CD4-positive, alpha-beta T cell treated with Interleukin-15 for 1 hour (primary cell): ENCODE results near the gene CRTC1.
"Not testable (repeated sequence)": the region's sequence is repeated elsewhere in the genome, so short reads cannot be mapped to it uniquely, and the experiment has no call there.

Experiments used
- DNase-seq: peaks from one replicate; pipeline ENCODE4 v3.0.0-alpha.2; 2020

The CRTC1 gene

DNA sequence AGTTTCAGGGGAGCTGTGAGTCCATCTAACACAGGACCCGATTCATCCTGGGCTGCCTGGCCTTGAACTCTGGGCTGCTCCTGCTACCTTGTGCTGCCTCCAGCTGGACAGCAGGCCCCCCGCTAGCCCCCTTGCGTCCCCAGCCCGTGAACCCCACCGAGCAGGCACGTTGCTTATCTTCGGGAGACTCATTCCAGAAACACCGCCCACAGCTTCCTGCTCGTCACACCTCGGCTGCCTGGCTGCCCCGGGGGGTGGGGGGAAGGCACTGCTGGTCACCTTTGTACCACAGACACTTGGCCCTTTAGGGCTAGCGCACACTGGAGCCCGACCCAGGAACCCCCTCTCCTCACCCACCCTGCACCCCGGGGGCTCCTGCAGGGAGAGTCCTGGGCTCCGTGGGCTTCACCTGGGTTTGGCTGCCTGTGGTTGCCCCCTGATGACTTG, 48.1 kb downstream of the CRTC1 start:
- no peak for DNase-seq

DNA sequence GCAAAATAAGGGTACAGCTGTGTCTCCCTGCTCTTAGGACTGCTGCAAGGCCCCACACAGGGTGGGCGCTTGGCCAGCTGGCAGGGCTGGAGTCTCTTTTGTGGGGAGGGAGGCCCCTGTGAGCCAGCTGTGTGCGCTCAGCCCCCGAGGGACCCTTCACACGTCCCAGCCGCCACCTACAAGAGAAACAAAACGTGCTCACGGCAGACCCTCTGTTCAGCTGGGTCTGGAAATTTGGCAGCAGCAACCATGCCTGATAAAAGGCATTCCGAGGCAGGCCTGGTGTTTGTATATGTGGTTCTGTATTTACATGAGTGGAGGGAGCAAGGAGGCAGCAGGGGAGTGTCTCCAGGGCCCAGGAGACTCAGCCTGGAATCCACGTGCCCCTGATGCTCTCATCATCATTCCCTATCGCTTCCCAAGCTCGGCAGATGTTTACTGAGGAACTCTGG, 49.7 kb downstream of the CRTC1 start:
- DNase-seq: no peak

DNA sequence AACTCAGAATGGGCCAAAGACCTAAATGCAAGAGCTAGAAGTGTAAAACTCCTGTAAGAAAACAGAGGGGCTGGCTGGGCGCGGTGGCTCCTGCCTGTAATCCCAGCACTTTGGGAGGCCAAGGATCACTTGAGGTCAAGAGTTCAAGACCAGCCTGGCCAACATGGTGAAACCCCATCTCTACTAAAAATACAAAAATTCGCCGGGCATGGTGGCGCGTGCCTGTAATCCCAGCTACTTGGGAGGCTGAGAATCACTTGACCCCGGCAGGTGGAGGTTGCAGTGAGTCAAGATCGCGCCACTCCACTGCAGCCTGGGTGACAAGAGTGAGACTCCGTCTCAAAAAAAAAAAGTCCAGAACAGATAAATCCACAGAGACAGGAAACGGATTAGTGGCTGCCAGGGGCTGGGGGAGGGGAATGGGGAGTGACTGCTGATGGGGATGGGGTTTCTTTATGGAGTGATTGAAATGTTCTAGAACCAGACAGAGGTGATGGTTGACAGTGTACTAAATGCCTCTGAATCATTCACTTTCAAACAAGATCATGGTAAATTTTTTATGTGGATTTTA, 50.4 kb downstream of the CRTC1 start:
- not testable (repeated sequence) for DNase-seq

DNA sequence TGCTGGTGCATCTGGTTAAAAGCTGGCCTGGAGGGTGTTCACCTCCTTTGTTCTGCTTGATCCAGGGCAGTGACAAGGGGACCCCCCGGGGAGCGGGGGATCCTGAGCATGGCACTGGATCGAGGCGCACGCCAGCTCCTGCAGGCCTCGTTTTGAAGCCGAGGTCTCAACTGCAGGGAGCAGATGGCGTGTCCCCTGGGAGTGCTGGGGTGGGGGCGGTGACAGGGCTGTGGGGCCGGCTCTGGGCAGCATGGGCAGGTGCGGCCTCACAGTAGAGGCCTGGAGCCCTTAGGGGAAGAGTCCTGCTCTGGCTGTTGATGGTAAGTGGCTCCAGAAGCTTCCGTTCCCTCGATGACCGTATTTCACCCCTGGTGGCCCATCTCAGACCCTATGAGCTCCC, 51.8 kb downstream of the CRTC1 start:
- DNase-seq: no peak

DNA sequence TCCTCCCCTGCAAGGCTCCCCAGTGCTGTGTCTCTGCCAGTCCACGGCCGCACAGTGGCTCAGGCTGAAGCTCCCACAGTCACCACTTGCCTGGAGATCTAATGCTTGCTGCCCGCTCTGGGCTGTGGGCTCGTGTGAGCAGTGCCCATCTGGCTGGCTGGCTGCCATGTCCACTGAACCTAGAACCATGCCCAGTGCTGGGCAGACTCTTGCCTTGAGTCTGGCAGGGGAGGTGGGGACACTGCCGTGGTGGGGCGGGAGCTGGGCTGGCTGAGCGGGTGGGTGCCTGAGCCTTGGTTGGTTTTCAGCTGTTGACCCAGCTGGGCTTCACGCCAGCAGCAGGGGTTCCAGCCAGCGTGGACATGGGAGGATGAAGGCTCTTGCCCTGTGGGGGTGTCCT, 52.3 kb downstream of the CRTC1 start:
- no peak for DNase-seq

DNA sequence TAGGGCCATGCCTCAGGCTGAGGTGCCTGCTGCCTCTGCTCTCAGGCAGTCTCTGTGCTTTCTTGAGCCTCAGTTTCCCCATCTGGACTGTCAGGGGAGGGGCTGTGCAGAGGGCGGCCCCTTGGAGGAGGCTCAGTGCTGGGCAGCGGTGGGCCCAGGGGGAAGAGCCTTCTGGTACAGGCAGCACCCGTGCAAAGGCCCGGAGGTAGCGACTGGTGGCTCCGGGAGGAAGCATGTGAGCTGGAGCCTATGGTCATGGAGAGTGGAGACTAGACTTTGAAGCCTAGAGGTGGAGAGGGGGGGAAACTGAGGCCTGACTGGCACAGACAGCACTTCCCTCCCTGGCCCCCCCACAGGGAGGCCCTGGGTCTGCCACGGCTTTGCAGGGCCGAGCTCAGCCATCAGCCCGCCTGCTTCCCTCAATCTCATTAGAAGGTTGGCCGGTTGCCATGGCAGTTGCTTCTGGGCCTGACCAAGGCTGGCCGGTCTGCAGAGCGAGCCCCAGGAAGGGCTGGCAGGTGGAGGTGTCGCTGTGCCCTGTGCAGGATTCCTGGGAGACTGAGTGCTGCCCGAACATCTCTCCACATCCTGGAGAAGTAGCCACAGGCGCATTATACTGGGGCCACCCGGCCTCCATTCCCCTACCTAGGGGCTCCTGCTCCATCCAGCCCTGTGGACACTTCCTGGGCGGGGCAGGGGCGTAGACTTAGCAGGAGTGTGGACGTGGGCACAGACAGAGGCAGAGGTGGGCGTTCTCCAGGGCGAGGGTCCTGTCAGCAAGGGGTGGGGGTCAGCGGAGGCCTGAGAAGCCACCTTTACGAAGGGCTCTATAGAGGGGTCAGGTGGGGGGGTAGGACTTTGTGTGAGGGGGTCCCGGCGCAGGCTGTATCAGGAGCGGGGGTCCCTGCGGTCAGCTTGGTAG, 53.2 kb downstream of the CRTC1 start:
- no peak for DNase-seq

DNA sequence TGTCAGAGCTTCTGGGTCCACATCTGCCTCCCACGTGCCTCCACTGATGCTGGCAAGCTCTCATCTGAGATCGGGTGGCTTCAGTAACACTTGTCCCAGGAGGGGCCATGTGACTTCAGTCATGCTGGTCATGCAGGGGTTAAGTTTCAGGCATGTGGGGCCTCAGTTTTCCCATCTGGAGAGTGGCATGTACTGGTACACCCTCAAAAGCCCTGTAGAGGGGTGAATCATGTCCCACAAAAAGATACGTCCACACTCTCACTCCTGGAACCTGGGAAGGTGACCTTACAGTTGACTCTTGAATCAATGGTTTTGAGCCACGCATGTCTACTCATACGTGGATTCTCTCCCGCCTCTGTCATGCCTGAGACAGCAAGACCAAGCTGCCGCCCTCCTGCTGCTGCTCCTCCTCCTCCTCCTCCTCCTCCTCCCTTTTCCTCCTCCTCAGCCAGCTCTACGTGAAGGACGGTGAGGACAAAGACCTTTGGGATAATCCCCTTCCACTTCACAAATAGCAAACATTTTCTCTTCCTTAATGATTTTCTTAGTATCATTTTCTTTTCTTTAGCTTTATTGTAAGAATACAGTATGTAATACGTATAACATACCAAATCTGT, 54.0 kb downstream of the CRTC1 start:
- DNase-seq: no peak

DNA sequence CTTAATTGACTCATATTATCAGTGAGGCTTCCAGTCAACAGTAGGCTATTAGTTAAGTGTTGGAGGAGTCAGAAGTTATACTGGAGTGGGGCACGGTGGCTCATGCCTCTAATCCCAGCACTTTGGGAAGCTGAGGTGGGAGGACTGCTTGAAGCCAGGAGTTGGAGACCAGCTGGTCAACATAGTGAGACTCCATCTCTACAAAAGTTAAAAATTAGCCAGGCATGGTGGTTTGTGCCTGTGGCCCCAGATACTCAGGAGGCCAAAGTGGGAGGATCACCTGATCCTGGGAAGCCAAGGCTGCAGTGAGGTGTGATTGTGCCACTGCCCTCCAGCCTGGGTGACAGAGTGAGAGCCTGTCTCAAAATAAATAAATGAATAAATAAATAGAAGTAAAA, 54.5 kb downstream of the CRTC1 start:
- DNase-seq: no peak

DNA sequence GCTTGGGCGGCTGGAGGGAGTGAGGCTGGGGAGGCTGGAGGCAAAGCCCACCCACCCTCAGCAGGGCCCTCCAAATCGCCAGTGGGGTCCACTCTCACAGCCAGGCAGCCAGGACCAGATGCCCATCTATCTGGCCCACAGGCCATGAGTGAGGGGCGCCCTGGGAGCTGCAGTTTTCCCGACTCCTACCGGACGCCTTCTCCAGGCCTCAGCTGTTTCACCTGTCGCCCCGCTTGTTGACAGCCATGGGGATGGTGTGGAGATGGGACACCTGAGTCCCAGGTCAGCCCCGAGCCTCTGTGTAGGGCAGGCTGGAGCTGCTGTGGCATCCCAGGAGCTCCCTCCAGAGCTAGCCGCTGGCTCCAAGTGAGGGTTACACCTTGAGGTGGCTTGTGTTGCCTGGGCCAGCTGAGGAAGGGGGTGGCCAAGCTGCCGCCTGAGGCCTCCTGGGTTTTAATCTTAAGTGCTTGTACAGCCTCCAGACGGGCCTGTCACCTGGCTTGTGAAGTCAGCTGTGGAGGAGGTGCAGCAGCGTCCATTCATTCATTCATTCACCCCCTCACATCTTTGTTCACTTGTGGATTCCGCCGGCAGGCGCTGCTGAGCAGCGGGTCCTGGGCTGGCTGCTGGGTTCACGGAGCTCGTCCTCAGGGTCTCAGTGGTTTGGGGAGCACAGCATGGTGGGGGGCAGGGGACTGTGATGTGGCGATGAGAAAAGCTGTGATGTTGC, 55.6 kb downstream of the CRTC1 start:
- DNase-seq: no peak

DNA sequence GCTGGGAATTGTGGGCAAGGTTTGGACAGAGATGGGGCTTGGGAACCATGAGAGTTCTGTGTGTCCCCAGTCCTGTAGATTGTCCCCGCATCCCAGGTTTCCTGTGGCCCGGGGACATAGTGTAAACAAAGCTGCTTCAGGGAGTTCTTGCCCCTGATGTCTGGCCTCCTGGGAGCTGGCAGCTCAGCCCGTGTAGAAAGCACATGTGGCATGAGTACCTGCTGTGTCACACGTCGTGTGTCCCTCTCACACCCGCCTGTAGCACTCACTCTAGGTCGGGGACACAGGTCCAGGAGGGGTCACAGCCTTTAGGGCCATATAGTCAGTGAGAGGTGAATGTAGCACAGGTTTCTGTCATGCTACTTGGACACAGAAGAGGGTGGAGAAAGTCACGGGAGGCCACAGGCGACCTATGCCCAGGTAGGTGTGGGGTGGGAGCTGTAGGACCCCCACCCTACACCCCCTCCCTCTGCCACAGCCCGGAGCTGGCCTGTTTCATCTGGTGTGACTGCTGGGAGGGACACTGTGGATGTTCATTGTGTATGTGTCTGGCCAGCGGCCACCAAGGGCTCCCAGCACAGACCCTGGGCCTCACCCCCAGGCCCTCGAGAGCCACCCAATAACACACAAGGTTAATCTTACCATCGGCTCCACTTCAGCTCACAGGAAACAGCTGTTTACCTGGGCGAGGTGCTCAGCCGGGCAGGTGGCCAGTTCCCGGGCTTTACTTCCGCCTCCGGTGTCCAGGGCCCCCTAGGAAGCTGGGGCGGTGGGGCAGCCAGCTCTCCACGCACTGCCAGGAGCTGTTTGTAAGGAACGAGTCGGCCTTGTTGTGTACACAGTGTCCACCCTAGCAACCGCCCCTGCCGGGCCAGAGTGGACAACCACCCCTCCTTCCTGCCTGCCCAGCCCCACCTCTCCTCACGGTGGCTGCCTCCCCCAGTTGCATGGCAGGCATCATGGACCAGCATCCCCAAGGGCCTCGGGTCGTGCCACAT, 57.9 kb downstream of the CRTC1 start:
- no peak for DNase-seq

DNA sequence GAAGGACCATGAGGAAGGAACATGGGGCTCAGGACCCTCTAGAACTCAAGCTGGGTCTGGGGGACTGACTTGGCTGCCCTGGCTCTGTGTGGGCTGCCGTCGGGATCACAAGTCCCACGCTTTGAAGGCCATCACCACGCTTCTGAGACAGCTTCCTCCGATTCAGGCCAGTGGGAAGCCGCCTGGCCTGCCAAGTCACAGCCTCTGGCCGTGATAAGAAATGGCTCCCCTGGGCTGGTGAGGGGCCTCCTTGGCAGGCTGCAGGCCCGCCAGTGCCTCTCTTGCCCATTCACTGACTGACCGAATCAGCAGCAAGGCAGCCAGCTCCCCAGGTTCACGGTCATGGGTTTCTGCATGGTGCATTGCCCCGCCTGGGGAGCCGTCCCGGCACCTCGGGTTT, 58.8 kb downstream of the CRTC1 start:
- no peak for DNase-seq

DNA sequence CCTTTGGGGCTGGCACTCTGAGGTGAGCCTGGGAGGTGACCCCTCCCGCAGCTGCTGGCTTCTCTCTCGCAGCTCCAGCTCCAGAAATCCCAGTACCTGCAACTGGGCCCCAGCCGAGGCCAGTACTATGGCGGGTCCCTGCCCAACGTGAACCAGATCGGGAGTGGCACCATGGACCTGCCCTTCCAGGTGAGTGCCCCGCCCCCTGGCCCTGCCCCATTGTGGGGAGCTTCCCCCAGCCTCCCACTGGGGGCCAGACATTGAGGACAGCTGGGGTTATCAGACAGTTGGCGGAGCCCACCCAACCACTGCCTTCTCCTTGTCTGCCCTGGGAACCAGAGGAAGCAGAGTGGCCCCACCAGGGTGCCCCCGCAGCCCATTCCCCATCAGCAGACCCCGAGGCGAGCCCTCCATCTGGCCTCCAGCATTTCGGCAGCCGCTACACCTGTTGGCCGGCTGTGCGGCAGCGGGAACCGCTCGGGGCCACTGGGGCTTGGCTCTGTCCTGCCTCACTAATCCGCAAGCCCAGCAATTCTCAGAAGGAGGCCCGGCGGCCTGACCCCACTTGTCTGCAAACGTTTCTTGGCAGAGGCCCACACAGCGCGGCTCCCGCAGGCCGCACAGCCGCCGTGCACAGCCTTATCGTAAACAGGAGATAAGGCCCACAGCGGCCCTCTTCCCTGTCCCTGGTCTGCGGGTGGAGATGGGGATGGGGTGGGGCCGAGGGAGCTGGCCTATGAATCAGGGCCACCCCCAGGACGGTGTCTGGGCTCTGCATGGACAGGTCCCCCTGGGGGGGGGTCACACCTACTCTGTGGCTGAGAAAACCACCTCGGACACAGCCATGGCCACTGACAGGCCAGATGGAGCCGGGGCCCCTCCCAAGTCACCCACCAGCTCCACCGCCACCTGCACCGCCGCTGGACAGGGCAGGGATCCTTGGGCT, 59.6 kb downstream of the CRTC1 start:
- DNase-seq: no peak

DNA sequence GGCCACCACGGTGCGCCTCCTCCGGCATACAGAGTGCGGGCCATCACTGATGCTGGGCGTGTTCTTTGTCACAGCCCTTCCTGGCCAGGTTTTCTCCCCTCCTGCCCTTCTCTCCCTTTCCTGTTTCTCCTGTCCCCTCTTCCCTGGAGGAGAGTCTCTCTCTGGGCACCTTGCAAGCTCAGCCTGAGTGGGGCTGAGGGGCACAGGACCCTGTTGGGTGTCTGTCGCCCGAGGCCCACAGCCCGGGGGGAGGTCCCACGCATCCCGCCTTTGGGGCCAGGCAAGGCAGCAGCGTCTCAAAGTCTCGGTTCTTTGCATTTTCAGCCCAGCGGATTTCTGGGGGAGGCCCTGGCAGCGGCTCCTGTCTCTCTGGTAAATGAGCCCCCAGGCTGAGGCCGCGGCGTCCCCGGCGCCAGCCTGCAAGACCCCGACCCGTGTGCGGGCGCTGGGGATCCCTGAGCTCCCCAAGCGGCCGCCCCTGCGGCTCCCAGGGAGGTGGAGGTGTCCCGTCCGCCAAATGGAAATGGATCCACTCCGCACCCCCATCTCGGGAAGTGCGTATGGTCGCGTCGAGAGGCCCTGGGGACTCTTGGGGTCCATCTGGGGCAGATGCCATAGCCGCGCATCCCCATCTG, 60.4 kb downstream of the CRTC1 start:
- DNase-seq: no peak

DNA sequence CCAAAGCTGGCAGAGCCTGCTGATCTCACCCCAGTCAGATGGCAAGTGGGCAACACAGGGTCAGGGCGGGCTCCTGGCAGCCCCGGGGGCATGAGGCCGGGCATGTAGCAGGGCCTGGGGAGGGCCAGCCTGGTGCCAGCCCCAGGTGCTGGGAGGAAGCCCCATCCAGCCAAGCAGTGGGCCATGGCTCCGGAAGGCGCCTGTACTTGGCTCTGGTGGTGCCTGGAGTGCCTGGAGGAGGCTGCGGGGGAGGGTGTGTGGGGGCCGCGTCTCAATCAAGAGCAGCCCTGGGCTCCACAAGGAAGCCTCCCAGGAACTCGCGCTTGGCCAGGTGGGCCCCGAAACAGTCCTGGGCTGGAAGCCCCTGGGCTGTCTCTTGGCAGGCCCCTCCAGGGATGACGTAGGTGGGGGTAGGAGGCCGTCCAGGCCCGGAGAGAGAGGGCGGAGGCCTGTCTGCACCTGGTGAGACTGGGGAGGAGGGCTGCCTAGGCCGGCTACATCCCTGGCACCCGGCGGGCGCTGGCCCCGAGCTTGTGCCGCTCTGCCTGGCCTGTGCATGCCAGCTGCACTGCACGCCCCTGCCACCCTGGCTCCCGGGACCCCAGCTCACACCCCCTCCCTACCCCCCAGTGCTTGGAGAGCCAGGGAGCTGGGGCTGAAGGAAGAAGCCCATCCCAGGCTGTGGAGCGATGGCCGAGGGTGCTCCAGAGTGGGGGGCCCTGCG, 61.7 kb downstream of the CRTC1 start:
- no peak for DNase-seq

DNA sequence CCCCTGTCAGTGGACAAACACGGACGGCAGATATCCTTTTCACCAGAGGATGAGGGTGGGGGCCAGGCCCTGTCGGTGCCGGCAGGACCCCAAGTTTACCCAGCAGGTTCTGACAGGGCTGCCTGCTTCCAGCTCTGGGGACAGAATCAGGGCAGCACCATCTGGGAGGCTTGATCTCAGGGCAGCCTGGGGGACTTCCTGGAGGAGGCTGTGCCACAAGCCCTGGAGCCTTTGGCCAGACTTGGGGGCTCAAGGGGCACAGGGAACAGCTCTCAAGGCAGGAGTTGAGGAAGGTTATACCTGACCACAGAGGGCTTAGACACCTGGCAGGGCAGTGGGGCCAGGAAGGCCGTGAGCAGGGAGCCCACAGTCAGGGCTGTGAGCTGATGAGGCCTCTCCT, 62.5 kb downstream of the CRTC1 start:
- no peak for DNase-seq

DNA sequence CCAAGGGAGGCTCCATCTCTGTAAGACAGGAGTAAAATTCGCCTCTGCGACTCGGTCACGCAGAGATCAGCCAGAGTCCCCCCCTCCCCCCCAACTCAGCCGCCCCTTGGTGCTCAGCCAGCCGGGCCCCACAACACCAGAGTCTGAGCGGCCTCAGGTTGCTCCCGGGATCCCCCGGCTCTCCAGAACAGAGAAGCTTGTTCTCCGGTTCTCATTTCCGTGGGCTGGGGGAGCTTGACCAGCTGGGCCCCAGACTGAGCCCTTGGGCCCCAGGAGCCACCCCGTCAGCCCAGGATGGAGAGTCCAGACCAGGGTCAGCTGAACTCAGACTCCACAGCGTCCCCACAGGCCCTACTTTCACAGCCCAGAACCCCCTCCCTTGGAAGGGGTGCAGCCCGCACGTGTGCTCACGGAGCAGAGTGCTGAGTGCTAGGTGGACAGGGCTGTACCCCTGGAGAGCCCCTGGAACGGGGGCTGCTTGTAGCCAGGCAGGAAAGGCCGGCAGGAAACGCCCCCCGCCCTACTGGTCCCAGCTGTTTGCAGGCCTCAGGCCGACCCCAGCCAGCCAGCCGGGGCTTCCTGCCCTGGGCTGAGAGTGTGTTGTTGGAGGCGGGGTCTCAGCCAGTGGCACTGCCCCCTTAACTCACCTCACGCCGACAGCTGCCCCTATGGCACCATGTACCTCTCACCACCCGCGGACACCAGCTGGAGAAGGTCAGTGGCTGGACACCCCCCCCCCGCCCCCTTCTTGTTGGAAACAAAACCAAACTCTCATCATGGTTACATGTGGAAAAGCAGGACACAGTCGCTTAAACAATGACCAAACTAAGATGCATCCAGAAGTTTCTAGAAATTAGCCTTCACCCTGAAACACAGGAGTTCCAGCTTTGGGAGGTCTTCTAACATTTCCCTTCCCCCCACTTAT, 63.2 kb downstream of the CRTC1 start:
- no peak for DNase-seq

DNA sequence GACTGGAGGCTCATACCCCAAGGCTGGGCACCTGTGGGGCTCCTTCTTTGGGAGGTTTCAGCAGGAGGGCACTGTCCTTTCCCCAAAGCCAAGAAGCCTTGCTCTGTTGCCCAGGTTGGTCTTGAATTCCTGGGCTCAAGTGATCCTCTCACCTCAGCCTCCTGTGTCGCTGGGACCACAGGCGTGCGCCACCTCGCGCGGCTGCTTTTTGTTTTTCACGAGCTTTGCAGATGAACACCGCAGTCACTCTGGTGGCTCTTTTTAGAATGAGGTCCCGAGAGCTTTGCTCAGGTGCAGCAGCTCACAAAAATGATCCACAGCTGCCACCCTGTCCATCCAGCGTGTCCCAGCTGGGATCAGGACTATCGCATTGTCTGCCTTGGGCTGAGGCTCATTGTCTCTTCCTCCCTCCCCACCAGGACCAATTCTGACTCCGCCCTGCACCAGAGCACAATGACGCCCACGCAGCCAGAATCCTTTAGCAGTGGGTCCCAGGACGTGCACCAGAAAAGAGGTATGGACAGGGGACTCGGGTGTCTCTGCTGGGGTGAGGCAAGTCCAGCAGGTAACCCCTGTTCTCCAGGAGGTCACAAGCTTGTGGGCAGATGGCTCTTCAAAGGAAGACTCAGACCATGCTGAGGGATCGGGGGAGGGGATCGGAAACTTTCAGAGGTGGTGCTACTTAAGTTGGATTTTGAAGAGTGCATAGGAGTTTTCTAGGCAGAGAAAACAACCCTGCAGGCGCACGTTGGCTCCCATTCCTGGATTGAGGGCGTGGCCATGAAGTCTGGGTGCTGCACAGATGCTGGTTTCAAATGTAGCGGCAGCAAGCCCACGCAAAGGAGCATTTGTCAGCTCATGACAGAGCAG, 66.1 kb downstream of the CRTC1 start:
- no peak for DNase-seq
